HG03520 (cell line): ENCODE results near the gene SEPTIN2.
"Not testable (repeated sequence)": the region's sequence is repeated elsewhere in the genome, so short reads cannot be mapped to it uniquely, and the experiment has no call there.

Experiments
- ATAC-seq: cut with Tn5 transposase; IDR thresholded peaks from one replicate; pipeline ENCODE4 v1.9.1; 2021; ENCODE audit warnings: mild to moderate bottlenecking, moderate library complexity; ENCODE audit not compliant: unreplicated experiment

The SEPTIN2 gene

GRCh38 chr2:241350530-241350877 lies 34.8 kb downstream of the SEPTIN2 start:
- no peak for ATAC-seq

GRCh38 chr2:241350878-241351639 lies 35.3 kb downstream of the SEPTIN2 start:
- no peak for ATAC-seq

DNA sequence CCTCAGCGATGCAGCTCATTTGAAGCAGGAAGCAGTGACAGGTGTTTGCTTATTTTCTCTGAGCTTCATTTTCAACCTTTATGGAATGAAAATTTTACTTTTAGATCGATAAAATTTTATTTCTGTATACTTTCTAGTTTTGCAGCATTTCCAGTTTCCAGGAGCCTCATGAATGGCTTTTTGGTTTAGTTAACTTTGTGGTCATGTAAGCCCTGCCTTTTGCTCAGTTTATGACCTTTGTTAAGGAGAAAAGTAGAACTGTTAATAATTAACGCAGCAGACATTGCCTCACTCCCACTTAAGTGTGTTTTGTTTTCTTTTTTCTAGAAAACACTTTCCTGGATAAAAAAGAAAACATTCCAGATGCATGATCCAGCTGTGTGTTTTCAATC lies 35.9 kb downstream of the SEPTIN2 start:
- no peak for ATAC-seq

- no peak for ATAC-seq
These were observed 36.5 kb downstream of the SEPTIN2 start for GRCh38 chr2:241352227-241352626.

DNA sequence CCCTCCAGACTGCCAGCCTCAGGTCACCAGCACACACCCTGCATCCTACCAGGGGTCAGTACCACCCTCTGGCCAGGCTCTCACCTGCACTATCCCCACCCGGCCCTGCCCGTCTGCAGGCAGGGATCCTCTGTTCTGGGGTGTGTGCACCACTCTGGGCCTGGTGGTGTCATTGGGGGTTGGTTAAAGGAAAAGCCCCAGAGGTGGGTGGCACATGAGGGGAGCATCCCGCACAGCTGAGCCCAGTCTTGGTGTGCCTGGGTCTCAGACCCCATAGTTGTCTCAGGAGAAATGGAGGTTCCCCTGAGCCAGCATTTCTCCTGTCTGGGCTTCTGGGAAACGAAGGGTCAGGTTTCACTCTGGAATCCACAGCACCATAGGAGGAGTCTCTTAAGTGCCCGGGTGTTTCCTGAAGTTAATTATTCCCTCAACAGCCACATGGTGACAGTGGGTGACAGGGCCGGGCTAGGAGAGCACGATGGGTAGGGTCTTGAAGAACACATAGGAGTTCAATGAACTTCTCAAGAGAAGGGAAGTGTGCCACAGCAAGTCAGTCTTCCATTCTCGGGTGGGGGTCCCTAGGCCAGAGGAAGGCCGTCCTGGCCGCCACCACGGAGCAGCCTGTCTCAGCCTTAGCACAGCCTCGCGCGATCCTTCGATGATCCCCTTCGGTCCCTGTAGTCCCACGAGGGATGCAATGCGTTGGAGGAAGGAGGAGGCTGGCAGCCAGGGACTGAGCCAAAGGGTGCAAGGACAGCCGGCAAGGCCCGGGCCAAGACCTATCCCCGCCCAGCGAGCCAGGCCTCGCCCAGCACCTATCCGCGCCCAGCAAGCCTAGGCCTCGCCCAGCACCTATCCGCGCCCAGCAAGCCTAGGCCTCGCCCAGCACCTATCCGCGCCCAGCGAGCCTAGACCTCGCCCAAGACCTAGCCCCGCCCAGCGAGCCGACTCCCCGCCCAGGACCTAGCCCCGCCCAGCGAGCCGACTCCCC lies 39.2 kb downstream of the SEPTIN2 start:
- ATAC-seq, result no peak

DNA sequence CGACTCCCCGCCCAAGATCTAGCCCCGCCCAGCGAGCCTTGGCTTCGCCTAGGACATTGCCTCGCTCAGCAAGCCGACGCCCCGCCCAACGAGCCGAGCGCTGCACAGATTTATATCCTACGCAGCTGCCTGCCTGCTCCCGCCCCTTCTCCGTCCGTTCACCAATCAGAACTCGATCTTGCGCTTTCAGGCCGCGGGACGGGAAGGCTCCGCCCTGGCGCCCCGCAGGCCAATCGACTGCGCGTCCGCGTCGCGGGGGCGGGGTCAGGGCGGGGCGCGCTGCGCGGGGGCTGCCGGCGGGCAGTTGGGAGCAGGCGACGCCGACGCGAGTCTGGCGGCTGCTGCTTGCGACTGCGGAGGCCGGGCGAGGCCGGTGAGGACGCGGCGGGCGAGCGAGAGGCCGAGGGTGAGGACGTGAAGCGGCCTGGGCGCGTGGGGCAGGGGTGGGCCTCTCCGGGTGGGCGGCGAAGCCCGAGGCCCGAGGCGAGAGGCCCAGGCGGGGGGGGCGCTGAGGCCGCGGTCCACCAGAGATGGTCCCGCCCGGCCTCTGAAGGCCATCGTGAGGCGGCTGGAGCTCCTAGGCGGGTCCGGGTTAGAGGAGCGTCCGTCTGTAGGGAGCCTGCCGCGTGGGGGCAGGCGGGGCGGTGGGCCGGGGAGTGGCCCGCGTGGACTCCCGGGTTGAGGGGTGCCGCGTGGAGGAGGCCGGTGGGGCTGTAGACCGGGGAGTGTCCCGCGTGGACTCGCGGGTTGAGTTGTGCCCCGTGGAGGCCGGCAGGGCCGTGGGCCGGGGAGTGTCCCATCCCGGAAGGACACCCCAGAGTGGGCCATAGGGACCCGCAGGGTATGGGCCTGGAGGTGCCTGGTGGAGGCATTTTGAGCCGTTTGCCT lies 40.5 kb downstream of the SEPTIN2 start, which contains the start of gene FARP2:
TSS of gene FARP2 (plus strand) at position 303 of the 888 bp plus-strand sequence. CDS start 16,823 bp downstream, outside the sequence.
- peak; percentile 79 for ATAC-seq

DNA sequence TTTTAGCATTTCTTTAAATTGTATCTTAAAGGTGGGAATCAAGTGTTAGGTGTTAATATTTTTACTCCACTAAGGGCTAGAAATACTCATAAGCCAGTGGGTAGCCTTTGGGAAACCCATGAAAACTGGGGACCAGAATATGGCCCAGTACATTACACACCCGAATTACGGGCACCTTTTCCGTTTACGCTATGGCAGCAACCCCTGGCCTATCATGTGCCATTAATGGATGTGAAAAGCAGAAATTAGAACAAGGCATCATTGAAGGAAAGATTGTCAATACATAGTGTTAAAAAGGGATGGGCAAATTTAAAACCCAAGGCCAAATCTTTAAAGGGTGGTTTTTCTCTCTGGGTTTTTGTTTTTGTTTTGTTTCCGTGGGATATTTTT lies 41.1 kb downstream of the SEPTIN2 start:
- no peak for ATAC-seq

DNA sequence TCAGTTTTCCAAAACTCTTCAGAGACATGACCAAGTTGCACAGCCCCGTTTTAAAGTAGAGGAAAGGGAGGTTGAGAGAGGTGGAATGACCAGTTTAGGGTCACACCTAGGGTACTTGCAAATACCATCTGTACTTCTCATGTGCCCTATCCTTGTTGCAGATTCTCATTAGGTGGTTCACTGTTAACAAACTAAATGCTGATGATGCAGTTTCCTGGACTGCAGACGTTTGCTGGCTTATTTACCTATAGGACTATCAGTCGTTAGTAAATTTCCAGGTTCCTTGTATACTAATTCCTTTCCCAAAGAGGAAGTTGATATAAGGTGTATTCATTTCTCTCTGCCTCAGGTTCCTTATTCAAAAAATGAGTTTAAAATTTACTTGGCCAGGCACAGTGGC lies 41.8 kb downstream of the SEPTIN2 start:
- ATAC-seq, result no peak

- ATAC-seq, result peak; percentile 28
These were observed 42.7 kb downstream of the SEPTIN2 start for GRCh38 chr2:241358470-241358869.

DNA sequence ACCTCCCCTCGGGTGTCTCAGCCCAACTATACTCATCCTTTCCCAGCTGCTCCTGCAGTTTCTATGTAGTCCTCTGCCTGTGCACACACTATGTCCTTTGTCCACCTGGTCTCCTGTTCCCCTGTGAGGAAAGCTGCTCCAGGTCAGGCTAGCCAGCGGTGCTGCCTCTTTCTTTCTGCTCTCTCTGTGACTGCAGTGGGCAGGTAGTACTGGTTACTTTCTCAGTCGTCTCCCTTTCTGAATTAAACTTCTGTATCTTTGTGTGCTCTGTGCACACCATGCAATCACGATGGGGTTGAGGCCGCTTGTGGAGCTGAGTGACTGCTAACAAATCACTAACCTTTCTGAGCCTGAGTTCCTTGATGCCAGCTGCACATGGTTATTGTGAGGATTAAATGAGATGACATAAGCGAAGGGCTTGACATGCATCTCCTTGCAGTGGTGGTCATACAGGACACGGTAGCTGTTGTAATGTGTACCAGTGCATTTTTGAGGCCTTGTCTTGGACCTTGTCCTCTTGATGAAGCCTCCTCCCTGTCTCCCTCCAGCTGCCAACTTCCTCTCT lies 43.8 kb downstream of the SEPTIN2 start:
- ATAC-seq, result no peak

DNA sequence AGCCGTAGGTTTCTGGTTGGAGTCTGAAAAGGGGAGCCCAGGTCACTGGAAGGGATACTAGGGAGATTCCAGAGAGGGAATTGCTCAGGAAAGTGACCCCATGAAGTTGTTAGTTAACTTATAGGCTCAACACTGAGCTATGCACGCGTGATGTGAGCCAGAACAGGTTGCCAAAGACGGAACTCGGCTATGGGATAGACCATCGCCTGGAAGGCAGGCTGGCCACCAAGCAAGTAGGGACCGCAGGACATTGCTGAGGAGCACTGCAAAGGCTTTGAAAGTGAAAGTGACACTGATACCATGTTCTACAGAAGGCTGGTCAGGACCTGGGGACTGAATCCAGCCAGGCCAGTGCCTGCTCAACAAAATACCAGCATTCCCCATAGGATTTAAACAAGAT lies 47.7 kb downstream of the SEPTIN2 start:
- ATAC-seq, result no peak

- no peak for ATAC-seq
These were observed 49.1 kb downstream of the SEPTIN2 start for GRCh38 chr2:241364781-241365180.

- no peak for ATAC-seq
These were observed 51.0 kb downstream of the SEPTIN2 start for GRCh38 chr2:241366678-241367077.

GRCh38 chr2:241368643-241369042 lies 52.9 kb downstream of the SEPTIN2 start:
- no peak for ATAC-seq

- no peak for ATAC-seq
These were observed 56.8 kb downstream of the SEPTIN2 start for GRCh38 chr2:241372361-241372992.

DNA sequence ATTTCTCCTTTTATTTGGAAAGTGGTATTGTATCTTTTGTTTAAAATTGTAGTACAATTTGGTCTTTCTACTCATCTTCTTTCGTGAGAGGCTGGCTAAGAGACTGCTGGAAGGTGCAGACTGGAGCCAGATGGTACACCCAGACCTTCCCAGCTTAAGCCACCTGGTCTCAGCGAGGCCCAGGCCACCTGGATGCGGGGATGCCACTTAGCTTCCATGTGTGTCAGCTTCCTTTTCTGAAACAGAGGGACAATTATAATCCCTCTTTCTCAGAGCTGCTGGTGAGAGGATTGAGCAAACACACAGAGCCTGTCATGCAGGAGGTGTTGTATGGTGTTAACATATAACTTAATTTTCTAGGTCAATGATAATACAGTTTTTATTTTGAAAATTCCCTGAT lies 57.7 kb downstream of the SEPTIN2 start:
- no peak for ATAC-seq

GRCh38 chr2:241373906-241374305 lies 58.2 kb downstream of the SEPTIN2 start:
- not testable (repeated sequence) for ATAC-seq

DNA sequence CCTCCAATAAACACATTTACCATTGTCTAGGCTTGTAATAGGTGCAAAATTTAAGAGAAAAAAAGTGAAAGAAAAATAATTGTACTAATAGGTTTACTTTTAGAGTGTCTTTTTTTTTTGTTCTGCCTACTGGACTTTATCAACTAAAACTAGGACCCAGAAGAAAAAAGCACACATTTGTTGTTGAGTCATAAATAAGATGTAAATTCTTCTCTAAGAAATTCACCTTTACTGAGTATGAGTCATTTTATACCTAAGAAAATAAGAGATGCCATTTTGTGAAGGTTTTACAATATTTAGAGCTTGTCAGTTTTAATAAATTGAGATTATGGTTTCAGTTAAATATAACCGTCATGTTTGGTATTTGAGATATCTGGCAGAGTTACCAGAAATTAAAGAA lies 59.6 kb downstream of the SEPTIN2 start:
- ATAC-seq, result no peak

- no peak for ATAC-seq
These were observed 61.1 kb downstream of the SEPTIN2 start for GRCh38 chr2:241376808-241377207.

DNA sequence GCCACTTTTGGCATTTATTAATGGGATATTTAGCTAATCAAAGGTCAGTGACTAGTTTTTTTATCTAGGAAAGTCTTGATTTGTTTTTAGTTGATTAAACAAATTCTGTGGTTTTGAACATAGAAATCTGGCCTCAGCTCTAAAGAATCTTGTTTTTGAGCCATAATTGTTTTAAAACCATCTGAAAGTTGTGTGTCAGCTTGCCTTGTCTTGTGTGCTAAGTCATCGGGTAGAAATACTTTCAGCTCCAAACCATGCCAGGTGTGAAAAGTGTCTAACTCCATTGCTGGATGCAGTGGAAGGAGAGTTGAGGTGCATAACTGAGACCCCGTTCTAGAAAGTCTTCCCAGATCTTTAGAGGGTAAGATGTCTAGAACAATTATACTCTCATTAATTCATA lies 63.1 kb downstream of the SEPTIN2 start:
- no peak for ATAC-seq
